NCI-H1105 (cell line): ENCODE data around the gene GRID1.
"Not testable (repeated sequence)": the region's sequence is repeated elsewhere in the genome, so short reads cannot be mapped to it uniquely, and the experiment has no call there.

ENCODE experiments used
- DNase-seq: peaks from one replicate; lab custom pipeline; 2025; lab: John Stamatoyannopoulos, UW

Gene GRID1

GRCh38 chr10:86033581-86033980 is 333.0 kb downstream of the GRID1 start:
- no peak for DNase-seq

DNA sequence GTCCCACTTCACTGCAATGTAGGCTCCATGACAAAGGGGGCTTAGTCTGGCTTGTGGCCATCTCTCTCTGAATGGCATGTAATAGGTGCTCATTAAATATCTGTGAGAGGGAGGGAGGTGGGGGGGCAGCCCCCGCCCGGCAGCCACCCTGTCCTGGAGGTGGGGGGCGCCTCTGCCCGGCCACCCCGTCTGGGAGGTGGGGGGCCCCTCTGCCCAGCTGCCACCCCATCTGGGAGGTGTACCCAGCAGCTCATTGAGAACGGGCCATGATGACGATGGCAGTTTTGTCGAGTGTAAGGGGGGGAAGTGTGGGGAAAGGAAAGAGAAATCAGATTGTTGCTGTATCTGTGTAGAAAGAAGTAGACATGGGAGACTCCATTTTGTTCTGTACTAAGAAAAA is 334.5 kb downstream of the GRID1 start:
- DNase-seq = not testable (repeated sequence)

DNA sequence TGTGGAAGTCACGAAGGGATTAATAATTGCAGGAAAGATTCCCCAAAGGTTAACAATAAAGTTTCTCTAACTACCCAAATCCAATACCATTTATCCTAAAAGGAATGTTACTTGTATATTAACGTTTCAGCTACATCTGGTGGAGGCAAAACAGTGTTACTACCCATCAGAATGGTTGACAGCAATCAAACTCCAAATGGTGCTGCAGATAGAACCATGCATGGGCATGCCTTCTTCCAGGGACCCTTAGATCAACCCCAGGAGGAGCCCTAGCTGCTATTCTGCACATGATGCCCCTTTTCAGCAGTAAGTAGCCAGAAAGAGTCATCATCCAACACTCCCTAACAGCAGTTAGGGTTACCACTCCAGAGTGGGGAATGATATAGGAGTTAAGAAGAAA is 336.3 kb downstream of the GRID1 start:
- DNase-seq = no peak

GRCh38 chr10:86027346-86027745 is 339.2 kb downstream of the GRID1 start:
- DNase-seq = no peak

- DNase-seq = no peak
Measured at GRCh38 chr10:86025509-86025908, 341.1 kb downstream of the GRID1 start.

GRCh38 chr10:86024281-86025041 is 342.1 kb downstream of the GRID1 start:
- DNase-seq = no peak

DNA sequence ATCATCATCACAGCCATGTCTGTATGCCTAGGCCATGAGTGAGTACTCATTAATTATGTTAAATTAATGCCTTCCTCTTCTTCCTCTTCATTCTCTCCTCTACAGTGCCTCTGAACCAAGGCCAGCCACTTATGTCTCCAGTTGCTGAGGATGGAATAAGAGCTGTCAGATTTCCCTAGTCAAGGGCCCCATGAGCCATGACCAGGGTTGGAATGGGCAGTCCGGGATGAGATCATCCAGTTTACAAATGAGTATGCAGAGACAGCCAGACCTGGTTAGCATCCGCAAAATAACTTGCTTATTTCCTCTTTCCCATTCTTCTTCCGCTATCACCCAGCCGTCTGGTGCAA is 342.7 kb downstream of the GRID1 start:
- no peak for DNase-seq

- DNase-seq = no peak
Measured at GRCh38 chr10:86023336-86023735, 343.3 kb downstream of the GRID1 start.

DNA sequence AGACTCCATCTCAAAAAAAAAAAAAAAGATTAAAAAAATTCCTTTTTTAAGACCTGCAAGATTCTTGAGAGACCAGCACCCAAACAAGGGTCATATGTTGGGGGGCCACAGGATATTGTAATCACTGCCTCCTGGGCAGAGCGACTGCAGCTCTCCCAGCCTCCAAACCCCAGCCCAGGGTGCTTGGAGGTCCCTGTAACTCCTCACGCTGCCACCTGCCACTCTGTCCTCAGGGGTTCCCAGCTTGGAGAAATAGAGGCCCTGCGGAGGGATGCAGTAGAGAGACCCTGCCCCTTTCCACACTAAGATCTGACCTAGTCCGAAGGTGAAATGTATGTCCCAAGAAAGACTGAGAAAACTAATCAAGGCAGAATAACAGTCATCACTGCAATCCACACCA is 343.7 kb downstream of the GRID1 start:
- no peak for DNase-seq

DNA sequence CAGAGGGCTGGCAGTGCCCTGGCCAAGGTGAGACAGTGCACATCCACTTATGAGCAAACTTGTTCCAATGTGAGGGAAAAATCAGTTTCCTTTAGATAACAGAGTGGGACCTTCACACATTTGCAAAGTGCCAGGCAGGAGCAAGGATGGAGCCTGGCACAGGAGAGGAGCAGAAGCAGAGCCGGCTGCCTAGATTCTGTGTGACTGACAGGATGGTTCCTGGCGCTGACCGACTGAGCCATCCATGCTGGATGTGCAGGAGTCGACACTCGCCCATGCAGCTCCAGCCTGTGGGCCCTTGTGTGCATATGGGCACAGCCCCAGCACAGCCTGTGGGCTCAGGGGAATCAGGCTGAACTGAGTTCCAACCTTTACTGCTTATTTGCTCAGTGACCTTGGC is 346.5 kb downstream of the GRID1 start:
- DNase-seq = no peak

GRCh38 chr10:86019141-86019540 is 347.5 kb downstream of the GRID1 start:
- DNase-seq = no peak

GRCh38 chr10:86018735-86019058 is 347.9 kb downstream of the GRID1 start:
- no peak for DNase-seq

DNA sequence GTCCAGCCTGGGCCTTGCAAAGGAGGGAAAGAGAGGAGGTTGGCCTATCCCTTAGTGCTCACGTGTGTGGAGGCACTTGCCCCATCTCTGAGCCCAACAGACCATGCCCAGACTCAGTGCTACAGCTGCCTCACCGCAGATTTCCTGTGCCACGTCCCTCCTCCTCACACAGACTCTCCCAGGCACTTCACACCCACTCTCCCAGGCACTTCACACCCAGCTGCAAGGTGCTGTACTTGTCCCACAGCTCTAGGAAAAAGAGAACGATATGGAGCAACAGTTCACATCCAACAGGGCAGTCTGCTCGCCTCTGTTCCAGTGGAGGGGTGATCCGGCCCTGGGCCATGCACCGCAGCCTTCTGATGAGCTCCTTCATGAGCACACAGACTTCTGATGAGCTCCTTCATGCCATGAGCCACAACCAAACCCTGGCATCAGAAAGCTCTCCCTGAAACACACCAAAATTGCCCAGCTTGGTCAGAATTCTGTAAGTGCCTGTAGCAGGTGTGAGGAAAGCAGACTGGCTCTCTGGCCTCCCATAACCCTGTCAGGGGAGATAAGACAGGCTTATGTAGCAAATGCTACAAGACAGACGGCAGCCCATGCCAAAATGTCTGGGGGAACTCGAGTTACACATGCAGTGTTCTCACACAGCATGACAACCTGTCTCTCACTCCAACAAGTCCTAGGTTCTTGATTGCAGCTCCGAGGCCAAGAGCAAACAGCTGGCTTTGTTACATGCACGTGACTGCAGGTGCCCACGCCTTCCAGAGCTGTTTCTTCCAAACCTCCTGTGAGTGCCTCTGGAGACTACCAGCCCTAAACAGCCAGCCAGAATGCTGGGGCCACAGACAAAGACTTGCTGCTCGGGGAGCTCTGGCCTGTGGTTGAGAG is 348.5 kb downstream of the GRID1 start:
- no peak for DNase-seq

- DNase-seq = no peak
Measured at GRCh38 chr10:86013568-86013967, 353.0 kb downstream of the GRID1 start.

GRCh38 chr10:86007171-86007570 is 359.4 kb downstream of the GRID1 start:
- no peak for DNase-seq

DNA sequence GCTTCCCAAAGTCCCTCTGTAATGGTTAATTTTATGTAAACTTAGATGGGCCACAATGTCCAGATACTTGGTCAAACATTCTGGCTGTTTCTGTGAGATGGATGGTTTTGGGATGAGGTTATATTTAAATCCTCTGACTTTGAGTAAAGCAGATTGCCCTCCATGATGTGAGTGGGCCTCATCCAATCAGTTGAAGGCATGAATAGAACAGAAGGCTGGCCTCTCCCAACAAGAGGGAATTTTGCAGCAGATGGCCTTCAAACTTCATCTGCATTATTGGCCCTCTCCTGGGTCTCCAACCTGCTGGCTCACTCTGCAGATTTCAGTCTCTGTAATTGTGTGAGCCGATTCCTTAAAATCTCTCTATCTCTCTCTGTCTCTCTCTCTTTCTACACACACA is 362.3 kb downstream of the GRID1 start:
- DNase-seq = no peak

GRCh38 chr10:86003201-86003621 is 363.4 kb downstream of the GRID1 start:
- no peak for DNase-seq

DNA sequence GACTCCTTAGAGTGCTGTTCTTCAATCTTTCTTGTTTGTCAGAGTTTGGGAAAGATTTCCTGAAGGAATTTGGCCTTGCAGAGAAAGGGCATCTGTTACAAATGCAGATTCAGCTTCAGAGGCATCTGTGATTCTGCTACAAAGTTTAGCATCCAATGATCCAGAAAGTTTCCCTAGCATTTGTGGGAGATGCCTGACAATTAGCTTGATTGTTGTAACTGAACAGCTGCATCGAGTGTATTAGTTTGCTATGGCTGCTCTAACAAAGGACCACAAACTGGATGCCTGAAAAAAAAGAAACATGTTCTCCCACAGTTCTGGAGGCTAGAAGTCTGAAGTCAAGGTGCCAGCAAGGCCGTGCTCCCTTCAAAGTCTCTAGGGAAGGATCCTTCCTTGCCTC is 365.1 kb downstream of the GRID1 start:
- no peak for DNase-seq

GRCh38 chr10:85997544-85997943 is 369.1 kb downstream of the GRID1 start:
- no peak for DNase-seq

- DNase-seq = no peak
Measured at GRCh38 chr10:85995791-85996190, 370.8 kb downstream of the GRID1 start.

DNA sequence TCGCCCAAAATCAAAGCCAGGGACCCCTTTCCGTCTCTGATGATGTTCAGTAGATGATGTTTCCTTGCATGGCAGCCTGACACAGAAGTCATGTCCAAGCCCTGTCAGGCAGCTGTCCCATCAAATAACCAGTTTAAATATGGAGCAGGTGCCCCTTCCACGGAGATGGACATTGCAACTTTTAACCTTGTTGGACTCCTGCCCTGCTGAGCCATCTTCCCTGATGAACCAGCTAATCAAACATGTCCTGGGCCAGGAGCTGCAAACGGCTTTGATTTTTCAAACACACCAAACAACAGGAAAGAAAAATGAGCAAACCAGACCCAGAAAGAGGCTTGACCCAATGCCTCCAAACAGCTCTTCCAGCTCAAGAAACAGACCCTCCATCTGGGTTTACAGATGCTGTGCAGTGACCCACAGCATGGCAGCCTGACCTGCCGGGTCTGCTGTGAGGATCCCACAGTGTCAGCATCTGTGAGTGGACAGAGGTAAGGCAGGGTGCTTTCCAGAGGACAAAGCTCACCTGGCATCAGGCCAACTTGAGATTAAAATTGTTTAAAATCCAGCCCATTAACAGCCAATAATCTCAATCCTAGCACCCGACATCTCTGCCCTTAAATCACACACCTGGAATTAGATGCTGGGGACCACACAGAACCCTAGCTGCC is 372.6 kb downstream of the GRID1 start:
- no peak for DNase-seq

GRCh38 chr10:85993140-85993539 is 373.5 kb downstream of the GRID1 start:
- no peak for DNase-seq

- no peak for DNase-seq
Measured at GRCh38 chr10:85992324-85992723, 374.3 kb downstream of the GRID1 start.
